ENCODE measurements around the gene ABRACL. TPM values are rescaled to one million over a fixed set of nuclear protein-coding genes. Genes with fewer than 3 reads are reported as not detected.

Gene ABRACL
- total RNA-seq, 6 donors from 2014 or later, result 10.3 to 40.8 (median 28.9) TPM

DNA sequence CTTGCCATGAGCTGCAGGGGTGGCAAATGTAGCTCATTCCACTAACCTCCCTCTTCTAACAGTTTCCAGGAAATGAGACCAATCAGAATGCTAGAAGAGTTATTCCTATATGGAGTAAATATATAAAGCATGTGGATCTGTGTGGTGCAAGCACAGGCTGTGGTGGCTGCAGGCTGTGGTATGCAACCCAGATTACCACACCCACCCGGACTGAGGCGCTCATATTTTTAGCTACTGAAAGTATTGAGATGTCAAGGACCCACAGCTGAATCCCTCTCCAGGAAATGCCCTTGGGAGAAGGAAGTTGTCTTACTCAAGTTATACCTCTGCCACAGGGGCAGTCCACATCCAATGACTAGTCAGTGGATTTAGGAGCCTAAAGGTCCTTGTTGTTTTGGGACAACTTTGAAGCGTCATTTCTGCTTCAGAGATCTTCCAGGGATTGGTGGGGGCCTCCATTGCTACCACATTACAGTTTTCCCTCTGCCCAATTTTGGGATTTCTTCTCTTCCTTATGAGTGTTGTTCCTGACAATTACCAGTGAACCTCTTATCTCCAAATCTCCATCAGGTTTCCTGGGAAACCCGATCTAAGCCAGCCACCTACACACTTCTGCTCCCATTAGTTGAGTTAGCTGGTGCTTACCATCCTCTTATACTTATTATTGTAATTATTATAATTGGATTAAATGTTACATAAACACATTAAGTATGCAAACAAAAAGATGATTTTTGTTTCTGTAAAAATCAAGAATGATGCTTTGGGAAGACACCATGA is 28.4 kb upstream of the ABRACL start:
- no peaks in the 10 kb centered on the region for H3K9me3 ChIP-seq
- H3K27ac ChIP-seq, result no peak overlapping the region
- ATAC-seq (ENCODE audit: low FRiP score in 2 of 2), result no peak
- no peak for DNase-seq
- no peak overlapping the region for H3K4me3 ChIP-seq
- WGBS, 2 donors, result 64 to 72% methylated on average over 4 of the region's 4 CpGs
- TF ChIP-seq EP300 (IDR thresholded peaks at IDR 0.05), result no peak
- TF ChIP-seq, protein P1, sequence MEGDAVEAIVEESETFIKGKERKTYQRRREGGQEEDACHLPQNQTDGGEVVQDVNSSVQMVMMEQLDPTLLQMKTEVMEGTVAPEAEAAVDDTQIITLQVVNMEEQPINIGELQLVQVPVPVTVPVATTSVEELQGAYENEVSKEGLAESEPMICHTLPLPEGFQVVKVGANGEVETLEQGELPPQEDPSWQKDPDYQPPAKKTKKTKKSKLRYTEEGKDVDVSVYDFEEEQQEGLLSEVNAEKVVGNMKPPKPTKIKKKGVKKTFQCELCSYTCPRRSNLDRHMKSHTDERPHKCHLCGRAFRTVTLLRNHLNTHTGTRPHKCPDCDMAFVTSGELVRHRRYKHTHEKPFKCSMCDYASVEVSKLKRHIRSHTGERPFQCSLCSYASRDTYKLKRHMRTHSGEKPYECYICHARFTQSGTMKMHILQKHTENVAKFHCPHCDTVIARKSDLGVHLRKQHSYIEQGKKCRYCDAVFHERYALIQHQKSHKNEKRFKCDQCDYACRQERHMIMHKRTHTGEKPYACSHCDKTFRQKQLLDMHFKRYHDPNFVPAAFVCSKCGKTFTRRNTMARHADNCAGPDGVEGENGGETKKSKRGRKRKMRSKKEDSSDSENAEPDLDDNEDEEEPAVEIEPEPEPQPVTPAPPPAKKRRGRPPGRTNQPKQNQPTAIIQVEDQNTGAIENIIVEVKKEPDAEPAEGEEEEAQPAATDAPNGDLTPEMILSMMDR (IDR thresholded peaks at IDR 0.05), result no peak
- TF ChIP-seq POLR2AphosphoS5 (IDR thresholded peaks at IDR 0.05), result no peak
- TF ChIP-seq POLR2A (IDR thresholded peaks at IDR 0.05), result no peak
- no peaks in the 10 kb centered on the region for H3K27me3 ChIP-seq
- H3K36me3 ChIP-seq, result no peaks in the 10 kb centered on the region
- H3K4me1 ChIP-seq, result no peaks in the 10 kb centered on the region

DNA sequence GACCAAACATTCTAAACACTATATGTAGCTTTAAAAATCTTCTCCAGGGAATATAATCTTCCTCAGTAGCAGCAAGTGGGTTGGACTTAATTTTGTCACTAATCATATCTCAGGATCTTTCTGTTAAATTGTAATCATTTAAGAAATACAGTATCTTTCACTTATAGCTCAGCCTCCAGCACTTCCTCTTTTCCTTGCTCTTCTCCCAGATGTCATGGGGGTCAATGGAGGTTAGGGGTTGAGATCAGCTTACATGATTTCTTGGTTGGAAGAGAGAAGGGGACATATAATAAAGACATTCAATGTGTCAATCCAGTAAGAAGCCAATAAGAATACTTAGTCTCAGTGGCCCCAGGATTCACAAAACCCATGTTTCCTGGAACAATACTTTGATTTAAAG is 24.8 kb upstream of the ABRACL start:
- Histone ChIP-seq H3K9me3 (no peaks in the 10 kb centered on the region), H3K36me3 (no peaks in the 10 kb centered on the region), H3K4me1 (no peaks in the 10 kb centered on the region), H3K27ac (no peak overlapping the region), H3K27me3 (no peaks in the 10 kb centered on the region), H3K4me3 (no peak overlapping the region)
- ATAC-seq (ENCODE audit: low FRiP score in 2 of 2) (no peak), DNase-seq (no peak)
- TF ChIP-seq EP300 (IDR thresholded peaks at IDR 0.05), result no peak
- TF ChIP-seq, protein P1 (IDR thresholded peaks at IDR 0.05), result no peak
- TF ChIP-seq POLR2AphosphoS5 (IDR thresholded peaks at IDR 0.05), result no peak
- no peak for TF ChIP-seq POLR2A (IDR thresholded peaks at IDR 0.05)

DNA sequence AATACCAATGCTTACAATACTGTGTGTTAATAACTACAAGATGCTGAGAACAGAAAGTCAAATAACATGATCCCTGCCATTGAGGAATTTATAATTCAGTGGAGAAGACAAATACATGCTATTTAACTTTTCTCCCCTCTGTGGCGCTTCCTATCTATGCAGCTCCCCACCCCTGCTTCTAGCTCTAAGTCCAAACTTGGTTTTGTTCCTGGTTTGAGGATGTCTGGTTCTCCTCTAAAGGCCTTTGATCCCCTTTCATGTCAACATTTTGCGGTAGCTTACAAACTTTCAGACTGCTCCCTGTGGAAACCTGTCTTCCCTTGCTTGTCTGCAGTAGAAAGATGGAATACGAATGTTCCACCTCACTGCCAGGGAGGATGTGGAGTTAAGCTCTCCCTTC is 22.1 kb upstream of the ABRACL start:
- Histone ChIP-seq H3K4me1 (no peaks in the 10 kb centered on the region), H3K27ac (no peak overlapping the region), H3K4me3 (no peak overlapping the region), H3K36me3 (no peaks in the 10 kb centered on the region), H3K9me3 (no peaks in the 10 kb centered on the region), H3K27me3 (no peaks in the 10 kb centered on the region)
- TF ChIP-seq, protein P1 (IDR thresholded peaks at IDR 0.05), result no peak
- TF ChIP-seq POLR2A (IDR thresholded peaks at IDR 0.05), result no peak
- no peak for TF ChIP-seq POLR2AphosphoS5 (IDR thresholded peaks at IDR 0.05)
- TF ChIP-seq EP300 (IDR thresholded peaks at IDR 0.05), result no peak
- ATAC-seq (ENCODE audit: low FRiP score in 2 of 2) (no peak), DNase-seq (no peak)
- 94 to 99% methylated on average over 3 of the region's 3 CpGs for WGBS, 2 donors

DNA sequence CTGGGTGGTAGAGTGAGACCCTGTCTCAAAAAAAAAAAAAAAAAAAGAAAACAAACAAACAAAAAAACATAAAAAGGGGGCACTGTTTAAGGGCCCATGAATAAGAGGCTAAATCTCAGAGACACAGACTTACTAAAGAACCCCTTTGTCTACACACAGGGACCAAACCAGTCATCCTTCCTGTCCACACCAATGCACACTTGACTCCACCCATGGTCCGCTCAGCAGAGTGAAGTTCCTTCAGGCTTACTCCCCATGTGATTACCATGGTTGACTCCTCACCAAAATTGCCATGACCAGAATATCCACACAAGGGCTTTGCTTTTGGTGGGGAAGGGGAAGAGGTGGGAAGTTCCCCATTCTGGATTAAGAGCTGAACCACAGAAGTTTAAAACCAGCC is 21.1 kb upstream of the ABRACL start:
- no peaks in the 10 kb centered on the region for H3K4me1 ChIP-seq
- no peaks in the 10 kb centered on the region for H3K27me3 ChIP-seq
- H3K27ac ChIP-seq, result no peak overlapping the region
- H3K4me3 ChIP-seq, result no peak overlapping the region
- WGBS, 2 donors, result 83 to 86% methylated on average over 1 of the region's 1 CpG
- no peak for DNase-seq
- no peak for ATAC-seq (ENCODE audit: low FRiP score in 2 of 2)
- no peak for TF ChIP-seq POLR2A (IDR thresholded peaks at IDR 0.05)
- TF ChIP-seq EP300 (IDR thresholded peaks at IDR 0.05), result no peak
- TF ChIP-seq POLR2AphosphoS5 (IDR thresholded peaks at IDR 0.05), result no peak
- TF ChIP-seq, protein P1 (IDR thresholded peaks at IDR 0.05), result no peak
- H3K36me3 ChIP-seq, result no peaks in the 10 kb centered on the region
- no peaks in the 10 kb centered on the region for H3K9me3 ChIP-seq

DNA sequence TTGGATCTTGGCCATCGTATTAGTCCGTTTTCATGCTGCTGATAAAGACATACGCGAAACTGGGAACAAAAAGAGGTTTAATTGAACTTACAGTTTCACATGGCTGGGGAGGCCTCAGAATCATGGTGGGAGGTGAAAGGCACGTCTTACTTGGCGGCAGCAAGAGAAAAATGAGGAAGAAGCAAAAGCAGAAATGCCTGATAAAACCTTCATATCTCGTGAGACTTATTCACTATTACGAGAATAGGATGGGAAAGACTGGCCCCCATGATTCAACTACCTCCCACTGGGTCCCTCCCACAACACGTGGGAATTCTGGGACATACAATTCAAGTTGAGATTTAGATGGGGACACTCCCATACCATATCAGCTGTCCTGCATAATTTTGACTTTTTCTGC is 20.4 kb upstream of the ABRACL start:
- H3K4me1 ChIP-seq, result no peaks in the 10 kb centered on the region
- no peaks in the 10 kb centered on the region for H3K27me3 ChIP-seq
- ATAC-seq (ENCODE audit: low FRiP score in 2 of 2) (no peak), DNase-seq (no peak)
- no peaks in the 10 kb centered on the region for H3K36me3 ChIP-seq
- WGBS, 2 donors, result 80 to 82% methylated on average over 9 of the region's 9 CpGs
- H3K9me3 ChIP-seq, result no peaks in the 10 kb centered on the region
- no peak overlapping the region for H3K27ac ChIP-seq
- TF ChIP-seq POLR2A (IDR thresholded peaks at IDR 0.05) (no peak), POLR2AphosphoS5 (IDR thresholded peaks at IDR 0.05) (no peak), EP300 (IDR thresholded peaks at IDR 0.05) (no peak)
- TF ChIP-seq, protein P1 (IDR thresholded peaks at IDR 0.05), result no peak
- no peak overlapping the region for H3K4me3 ChIP-seq

Data from upper lobe of left lung (tissue), 6 donors.